DMS114 treated with DMSO at 0.1 percent for 48 hours (cell line): ENCODE results near the gene TBC1D22A.
"Not testable (repeated sequence)": the region's sequence is repeated elsewhere in the genome, so short reads cannot be mapped to it uniquely, and the experiment has no call there.

ENCODE experiments used
- DNase-seq: peaks from one replicate; lab custom pipeline; 2025; ENCODE audit not compliant: unreplicated experiment; lab: John Stamatoyannopoulos, UW

The TBC1D22A gene

DNA sequence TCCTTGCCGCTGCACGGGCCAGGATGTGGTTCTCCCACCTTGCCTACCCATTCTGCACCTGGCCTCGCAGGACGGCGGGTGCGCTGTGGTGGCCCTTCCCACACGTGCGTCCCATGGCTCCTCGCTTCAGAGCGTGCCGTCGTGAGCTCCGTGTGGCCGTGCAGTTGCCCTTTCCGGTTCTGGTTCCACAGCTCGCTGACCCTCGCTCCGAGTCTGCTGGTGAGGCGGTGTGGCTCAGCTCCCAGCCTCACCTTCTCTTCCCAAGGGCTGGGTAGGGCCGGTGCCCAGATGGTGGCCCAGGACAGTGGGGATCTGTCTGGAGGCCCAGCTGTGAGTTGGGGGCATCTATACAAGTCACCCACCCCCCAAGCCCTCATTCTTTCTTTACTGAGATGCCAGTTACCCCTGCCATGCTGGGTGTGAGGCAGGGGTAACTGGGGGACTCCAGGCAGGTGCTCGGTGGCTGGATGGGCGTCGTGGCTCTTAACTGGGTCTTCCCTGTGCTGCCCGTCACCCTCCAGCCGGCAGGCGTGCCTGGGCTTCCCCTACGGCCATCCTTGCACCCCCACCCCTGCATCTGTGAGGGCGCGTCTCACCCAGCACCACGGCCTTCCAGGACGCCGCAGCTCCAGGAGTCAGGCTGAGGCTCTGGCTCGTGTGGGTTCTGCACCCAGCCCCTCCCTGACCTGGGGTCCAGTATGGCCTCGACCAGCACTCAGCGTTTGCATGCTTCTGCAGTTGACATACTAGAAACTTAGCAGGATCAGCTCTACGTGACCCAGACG lies 395.2 kb downstream of the TBC1D22A start:
- no peak for DNase-seq

DNA sequence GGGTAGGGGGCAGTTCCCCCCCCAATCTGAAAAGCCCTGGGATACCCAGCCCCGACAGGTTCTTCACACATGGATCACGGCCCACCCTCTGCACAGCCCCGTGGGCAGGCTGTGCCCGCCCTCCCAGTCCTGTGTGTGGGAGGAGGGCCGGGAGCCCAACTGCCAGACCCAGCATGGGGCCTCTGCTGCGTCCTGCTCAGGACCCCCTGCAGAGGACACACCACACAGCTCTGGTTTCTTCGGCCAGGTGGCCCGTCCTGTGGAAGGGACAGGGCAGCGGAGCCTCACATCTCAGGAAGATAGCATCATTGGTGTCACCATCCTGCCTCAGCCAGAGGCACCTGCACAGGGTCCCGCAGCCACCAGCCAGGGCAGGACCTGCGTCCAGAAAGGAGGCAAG lies 396.0 kb downstream of the TBC1D22A start:
- DNase-seq, result no peak

DNA sequence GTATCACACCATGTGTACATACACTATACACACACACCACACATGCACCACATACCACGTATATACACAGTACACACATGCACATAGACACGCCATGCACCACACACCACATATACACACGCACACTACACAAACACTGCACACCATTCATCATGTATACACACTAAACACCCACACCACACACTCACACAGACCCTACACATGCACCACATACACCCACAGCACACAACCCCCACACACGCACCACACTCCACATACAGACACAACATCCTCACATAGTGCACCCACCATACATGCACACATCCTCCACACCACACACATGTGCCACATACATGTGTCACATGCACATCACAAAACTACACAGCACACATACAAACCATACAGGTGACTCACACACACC lies 397.1 kb downstream of the TBC1D22A start:
- DNase-seq, result no peak

DNA sequence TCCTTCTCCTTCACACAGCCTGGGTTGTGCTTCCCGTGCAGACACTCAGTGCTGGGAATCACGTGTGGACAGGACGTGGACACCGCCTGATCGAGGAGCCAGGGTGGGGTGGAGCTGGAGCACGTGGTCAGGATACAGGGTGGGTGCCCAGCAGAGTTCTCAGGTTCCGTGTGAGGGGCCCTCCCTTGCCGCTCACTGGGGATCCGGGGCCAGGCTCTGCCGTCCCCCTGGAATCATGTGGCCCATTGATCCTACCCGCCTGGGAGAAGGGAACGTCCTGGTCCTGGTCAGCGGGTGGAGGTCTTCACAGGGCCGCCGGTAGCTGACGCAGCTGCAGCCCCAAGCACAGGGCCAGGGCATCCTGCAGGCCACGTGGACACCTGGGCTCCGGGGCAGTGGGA lies 397.7 kb downstream of the TBC1D22A start:
- DNase-seq, result no peak

DNA sequence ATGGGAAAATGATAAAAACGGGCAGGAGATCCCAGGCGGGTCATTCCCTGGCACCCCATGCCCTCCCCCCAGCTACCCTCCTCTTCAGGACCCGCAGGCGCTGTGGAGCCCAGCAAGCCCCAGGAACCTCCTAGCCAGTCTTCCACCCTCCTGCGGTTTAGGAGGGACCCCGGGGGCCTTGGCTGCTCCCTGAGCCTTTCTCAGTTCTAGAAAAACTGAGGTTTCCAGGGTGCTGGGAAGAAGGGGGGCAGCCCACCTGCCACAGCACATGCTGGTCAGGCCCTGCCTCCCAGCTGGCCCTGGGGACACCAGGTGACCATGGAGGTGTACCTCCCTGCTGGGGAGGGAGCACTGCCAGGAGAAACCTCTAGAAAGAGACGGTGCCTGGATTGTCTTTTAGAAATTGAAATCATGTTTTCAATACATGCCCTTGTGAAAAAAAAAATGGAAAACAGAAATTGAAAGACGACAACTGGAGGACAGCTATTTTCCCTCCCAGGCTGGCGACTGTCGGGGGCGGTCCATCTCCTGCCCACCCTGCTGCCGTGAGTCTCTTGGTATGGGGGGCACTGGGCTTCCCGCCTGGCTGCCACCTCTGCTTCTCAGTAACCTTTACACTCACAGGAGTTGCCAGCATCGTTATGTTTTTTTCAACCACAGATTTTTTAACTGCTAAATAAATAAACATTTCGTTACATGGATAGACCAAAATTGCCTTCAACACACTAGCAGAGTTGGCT lies 398.5 kb downstream of the TBC1D22A start:
- DNase-seq, result no peak

DNA sequence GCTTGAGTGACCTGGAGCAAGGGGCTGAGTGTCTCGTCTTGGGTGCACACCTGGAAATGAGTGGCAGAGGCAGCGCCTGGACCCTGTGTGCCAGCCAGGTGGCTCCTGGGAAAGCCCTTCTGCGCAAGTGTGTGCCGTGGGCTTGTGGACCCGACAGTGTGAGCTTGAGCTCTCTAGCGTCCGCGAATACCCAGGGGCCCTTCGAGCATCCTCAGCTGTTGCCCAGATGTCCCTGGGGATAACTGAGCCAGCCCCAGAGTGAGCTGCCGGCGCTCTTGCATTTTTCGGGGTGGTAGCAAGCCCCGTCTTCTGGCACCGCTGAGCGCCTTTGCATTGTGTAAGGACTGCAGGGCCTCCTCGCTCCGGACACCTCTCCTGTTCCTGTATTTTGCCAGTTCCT lies 399.2 kb downstream of the TBC1D22A start:
- no peak for DNase-seq

DNA sequence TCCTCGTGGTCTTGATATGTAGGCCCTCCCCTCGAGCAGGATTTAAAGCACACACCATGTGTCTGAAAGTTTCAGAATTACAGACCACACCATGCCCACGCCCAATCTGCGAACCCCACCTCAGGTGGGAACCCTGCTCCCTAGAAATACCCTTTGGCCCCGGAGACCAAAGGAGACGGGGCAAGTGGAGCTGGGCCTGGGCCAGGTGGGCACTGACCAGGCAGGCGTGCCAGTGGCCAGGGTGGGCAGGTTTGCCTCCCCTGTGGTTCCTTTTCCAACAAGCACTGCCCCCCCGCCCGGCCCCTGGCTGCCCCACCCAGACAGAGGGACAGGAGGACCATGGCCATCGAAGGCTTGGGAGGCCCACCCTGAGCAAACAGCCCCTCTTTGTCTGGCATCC lies 400.4 kb downstream of the TBC1D22A start:
- DNase-seq, result no peak

DNA sequence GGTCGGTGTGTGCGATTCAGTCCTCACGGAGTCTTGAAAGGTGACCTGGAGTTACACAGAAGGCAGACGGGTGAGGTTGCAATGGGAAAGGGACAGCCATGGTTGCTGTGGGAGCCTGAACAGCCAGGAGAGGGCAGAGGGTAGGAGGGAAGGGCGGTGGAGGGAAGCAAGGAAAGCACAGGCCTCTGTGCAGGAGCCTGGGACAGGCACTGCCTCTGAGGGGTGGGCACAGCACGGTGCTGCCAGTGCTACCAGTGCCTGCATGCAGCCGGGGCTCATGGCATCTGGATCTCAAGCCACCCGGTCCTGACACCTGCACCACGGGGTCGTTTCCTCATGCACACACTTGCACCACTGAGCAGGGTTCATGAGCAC lies 401.0 kb downstream of the TBC1D22A start:
- no peak for DNase-seq

DNA sequence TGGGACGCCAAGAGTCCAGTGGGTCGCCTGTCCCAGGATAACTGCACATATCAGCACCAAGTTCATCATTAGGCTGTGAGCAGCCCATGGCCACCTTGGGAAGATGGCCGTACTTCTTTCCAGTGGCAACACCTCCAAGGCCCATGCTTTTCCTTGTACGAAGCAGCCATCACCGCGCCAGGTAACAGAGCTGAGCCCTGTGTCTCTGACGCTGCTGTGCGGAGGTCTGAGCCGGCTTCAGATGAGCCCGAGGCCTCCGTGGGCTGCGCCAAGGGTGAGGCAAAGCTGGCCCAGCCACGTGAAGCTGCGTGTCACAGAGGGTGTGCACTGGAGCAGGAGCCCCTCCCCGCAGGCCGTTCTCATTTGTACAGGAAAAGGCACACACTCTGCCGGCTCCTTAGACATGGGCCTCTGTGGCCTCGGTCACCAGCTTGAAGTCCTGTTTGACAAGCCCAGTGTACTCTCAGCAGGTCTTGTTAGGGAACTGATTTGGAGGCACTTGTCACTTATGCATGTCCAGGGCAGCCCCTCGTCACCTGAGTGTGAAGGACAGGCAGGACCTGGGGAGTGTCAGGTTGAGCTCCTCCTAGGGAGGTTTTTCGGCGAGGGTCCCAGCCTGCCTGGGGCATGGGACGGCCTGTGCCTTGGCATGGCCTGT lies 401.5 kb downstream of the TBC1D22A start:
- no peak for DNase-seq

DNA sequence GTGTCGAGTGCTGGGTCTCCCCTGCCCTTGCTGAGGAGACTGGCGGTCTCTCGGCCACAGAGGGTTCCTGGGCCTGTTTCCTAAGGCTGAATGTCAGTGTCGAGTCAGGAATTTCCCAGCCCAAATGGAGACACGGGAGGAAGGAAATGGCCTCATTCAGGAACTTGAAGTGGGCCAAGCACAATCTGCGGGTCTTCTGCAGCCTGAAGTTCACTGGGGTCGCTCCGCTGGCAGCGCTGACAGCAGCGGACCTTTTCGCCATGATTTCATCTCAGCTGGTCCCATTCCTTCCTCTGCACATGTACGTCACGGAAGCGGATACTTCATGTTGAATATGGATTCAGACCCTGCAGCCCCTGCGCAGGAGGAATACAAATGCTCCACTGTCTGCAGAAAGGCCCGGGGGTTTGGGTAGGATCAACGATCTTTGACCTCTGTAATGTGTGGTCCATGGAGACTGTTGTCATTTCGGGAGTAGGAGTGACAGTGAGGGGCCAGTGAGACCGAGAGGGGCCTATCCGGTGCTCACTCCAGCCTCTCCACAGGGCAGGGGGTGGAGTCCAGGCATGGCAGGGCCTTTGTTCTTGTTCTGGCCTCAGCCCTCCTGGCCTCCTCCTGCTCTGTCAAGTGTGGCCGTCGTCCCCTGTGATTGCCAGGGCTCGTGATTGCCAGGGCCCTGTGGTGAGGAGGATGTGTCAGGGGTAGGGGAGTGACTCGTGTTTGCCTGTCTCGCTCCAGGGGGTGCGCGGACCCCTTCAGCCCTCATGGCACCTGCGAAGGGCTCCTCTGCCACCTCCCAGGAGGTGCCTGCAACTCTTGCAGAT lies 402.3 kb downstream of the TBC1D22A start:
- no peak for DNase-seq

DNA sequence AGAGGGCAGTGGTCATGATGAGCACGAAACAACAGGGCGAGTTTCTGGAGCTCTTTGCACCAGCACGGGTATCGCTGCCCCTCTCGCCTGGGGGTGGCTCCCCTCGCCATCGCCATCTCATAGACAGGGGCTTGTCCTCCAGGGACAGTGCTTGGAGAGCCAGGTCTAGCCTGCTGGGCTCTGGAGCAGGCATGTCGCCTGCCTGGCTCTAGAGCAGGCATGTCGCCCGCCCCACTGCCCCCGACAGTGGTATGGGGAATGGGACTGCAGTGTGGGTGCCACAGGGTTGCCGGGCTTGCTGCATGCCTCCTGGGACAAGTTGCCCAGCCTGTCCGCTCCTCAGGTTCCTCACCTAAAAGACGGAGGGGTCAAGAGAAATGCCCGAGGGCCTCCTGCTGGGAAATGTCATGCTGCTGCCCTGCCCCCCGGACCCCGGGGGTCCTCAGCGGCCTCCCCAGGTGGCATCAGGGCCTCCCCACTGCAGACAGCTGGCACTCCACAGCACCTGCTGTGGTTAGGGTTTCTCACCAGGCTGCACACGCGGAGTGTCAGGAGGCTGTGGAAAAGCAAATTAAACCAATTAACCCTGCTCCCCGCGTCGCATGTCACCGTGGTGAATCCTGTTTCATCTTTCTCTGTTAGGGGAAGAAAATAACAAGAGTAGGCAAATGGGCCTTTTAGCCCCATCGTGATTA lies 403.0 kb downstream of the TBC1D22A start:
- DNase-seq, result no peak

DNA sequence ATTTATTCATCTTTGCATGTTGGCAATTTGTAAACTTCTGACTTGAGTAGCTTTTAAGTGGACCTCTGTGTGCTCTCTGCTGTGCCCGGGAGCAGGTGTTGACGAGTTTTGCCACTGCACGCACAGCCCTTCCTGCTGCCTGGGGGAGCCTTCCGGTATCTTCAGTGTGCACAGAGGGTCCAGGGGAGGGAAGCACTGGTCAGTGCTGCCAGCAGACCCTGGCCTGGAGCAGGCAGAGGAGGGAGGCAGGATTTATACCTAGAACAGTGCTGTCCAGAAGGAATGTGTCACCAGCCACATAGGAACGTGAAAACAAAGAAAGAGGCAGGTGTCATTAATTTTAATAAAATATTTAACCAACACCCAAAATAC lies 403.6 kb downstream of the TBC1D22A start:
- no peak for DNase-seq

DNA sequence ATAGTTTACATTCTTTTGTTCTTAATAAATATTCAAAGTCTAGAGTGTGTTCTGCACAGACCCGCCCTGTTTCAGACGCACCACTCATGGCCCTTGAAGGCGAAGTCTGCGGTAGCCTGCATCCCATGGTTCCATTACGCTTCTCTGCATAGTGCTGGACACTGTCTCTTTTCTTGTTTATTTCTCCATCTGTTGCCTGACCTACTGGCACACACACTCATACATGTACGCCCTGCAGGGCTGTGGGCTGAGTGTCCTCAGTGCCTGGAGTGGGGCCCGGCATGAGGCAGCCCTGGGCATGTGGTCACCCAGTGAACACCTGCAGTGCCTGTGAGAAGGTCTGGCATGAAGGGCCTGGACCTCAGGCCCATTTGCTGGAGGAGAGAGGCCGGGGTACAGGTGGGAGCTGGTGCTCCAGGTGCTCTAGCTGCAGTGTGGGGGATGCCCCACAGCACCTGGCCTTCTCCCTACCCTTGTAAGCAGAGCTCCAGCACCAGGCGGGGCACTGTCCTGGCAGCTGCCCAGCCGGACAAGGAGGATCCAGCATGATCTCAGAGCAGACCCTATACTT lies 404.1 kb downstream of the TBC1D22A start:
- no peak for DNase-seq

DNA sequence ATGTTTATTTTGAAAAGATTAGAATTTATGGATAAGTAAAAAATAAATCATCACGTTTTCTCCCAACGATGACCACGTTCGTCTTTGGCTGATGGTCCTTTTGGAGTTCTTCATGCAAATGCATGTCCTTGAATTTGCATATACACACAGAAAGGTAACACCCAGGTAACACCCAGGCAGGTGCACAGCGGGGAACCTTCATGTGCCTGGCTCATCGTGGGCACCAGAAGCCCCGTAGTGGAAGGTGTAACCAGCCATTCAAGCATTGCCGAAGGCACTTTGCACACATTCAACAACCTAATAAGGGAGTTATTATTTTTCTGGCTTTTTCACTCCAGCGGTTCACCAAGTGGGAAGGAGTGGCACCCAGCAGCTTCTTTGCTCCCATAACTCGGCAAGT lies 404.6 kb downstream of the TBC1D22A start:
- no peak for DNase-seq

DNA sequence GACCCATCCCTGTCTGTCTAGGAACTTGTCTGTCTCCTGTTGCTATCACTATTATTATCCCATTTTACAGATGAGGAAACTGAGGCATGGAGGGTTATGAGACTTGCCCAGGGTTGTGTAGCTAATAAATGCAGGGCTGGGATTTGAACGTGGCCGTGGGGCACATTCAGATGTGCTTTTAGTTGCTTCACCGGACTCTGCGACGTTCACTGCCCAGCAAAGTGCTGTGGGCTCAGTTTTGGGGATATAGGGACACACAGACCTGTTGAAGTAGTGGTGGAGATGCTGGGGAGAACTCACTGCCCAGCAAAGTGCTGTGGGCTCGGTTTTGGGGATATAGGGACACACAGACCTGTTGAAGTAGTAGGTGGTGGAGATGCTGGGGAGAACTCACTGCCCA lies 405.5 kb downstream of the TBC1D22A start:
- not testable (repeated sequence) for DNase-seq

DNA sequence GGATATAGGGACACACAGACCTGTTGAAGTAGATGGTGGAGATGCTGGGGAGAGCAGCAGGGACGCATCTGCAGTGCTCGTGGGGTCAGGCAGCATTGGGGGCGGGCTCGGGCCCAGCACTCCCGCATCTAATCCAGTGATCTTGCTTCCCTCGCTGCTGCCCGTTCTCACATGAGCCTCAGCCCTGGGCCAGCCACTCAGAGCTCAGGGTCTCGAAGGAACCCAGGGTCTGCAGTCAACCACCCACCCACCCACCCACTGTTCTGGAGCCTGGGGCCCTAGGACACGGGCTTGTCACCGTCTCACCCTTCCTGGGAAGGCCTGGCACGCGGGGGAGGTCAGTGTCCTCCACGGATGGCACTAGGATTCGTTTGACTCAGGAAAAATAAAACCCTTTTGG lies 406.0 kb downstream of the TBC1D22A start:
- DNase-seq, result no peak

DNA sequence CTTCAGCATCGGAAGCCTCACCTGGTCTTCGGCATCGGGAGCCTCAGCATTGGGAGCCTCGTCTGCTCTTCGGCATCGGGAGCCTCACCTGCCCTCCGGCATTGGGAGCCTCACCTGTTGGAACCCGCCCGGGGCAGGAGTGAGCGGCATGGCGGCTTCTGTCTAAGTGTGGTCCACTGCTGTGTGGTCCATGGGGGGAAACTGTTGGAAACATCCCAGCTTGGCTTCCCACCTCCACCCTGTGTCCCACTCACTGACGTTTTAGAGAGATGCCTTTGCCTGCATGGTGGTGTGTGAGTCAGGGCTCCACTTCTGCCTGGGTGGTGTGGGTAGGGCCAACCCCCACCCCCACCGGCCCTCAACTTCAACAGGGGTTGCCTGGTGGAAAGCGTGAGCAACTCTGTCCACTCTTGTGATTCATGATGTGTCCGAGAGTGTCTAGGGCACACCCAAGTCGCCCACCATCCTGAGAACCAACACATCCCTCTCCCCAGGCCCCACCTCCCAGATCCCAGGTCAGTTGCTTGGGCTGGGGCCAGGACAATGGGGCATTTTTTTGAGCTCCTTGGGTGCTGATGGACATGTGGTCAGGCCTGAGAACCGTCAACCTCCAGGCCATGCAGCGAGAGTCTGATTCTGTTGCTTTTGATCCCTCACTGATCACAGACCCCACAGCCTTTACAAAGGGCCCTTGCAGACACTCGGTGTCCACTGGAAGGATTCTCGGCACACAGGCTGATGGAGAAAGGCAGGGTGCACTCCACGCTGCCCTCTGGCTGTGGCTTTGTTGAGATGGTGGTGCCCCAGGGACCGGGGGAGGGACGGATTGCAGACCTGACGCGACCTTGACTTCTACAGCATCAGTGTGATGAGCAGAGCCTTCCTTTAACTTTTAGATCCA lies 406.7 kb downstream of the TBC1D22A start:
- DNase-seq, result no peak

DNA sequence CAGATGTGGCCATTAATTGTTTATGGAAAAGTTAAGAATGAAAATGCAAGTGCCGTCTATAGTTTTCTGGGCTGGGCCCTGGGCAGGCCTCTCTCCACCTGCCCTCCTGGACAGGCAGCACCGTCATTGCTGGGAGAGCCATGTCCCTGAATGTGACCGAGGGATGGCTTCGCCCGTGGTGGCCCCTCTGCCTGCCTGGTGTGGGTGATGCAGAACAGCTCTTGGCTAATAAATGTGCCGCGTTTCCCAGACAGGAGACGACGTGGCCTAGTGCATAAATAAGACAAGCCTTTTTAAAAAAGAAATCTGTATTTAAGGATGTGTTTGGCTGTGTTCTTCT lies 407.3 kb downstream of the TBC1D22A start:
- no peak for DNase-seq
